ENCODE results near the gene ADAMTSL1.

The ADAMTSL1 gene

GRCh38 chr9:18452276-18452675 lies 21.7 kb upstream of the ADAMTSL1 start:
- Mint-ChIP-seq H3K36me3 (ENCODE audit: low read depth) (no peaks in the 10 kb centered on the region), H3K4me3 (no peak overlapping the region), H3K27me3 (peaks cover 4% of the 10 kb centered on the region), H3K9me3 (no peaks in the 10 kb centered on the region), H3K27ac (no peak overlapping the region), H3K4me1 (ENCODE audit: low read depth) (no peaks in the 10 kb centered on the region)

DNA sequence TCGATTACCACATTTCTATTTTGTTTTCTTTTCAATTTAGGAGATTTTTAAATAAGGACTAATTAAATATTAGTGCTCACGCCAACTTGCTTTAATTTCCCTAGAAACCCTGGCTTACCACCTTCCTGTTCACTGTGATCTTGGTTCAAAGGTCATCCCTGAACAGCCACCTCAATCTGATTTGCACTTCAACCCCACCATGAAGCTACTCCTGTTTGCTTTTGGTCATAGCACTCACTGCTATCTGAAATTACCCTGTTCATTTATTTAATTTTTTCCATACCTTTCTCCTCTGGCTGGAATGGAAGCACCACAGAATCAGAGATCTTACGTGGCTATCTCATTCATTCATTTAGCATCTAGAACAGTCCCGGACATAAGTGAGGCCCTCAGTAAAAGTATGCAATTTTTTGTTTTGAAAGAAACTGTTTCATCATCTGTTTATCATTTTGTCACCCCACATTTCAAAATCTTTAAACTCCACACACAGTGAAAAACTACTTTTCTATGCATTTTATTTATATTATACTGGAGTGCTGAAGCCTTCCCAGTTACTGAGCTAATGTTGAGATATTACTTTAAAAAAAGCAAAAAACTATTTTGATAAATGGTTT lies 17.2 kb upstream of the ADAMTSL1 start:
- Mint-ChIP-seq H3K9me3 (no peaks in the 10 kb centered on the region), H3K4me1 (ENCODE audit: low read depth) (no peaks in the 10 kb centered on the region), H3K27me3 (peaks cover 4% of the 10 kb centered on the region), H3K4me3 (no peak overlapping the region), H3K36me3 (ENCODE audit: low read depth) (no peaks in the 10 kb centered on the region), H3K27ac (no peak overlapping the region)

DNA sequence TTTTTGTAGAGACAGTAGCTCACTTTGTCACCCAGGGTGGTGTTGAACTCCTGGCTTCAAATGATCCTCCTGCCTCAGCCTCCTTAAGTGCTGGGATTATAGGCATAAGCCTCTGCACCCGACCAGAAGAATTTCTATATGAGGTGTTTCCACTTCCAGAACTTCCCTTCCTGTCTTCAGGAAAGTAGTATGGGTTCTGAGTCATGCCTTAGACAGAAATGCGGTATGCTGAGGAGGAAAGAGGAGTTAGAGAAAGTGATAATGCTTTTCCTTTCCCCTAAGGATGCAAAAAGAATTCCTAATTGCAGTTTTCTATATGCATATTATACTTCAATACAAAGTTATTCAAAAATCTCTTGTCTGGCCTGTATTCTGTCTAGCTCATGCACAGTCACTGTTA lies 16.4 kb upstream of the ADAMTSL1 start:
- Mint-ChIP-seq H3K27me3 (peaks cover 4% of the 10 kb centered on the region), H3K27ac (no peak overlapping the region), H3K36me3 (ENCODE audit: low read depth) (no peaks in the 10 kb centered on the region), H3K4me3 (no peak overlapping the region), H3K9me3 (no peaks in the 10 kb centered on the region), H3K4me1 (ENCODE audit: low read depth) (no peaks in the 10 kb centered on the region)

- no peaks in the 10 kb centered on the region for H3K9me3 Mint-ChIP-seq
- H3K36me3 Mint-ChIP-seq (ENCODE audit: low read depth) = no peaks in the 10 kb centered on the region
- H3K4me3 Mint-ChIP-seq = no peak overlapping the region
- peaks cover 7% of the 10 kb centered on the region for H3K27me3 Mint-ChIP-seq
- no peaks in the 10 kb centered on the region for H3K4me1 Mint-ChIP-seq (ENCODE audit: low read depth)
- H3K27ac Mint-ChIP-seq = no peak overlapping the region
Observed at GRCh38 chr9:18459962-18460584, 13.9 kb upstream of the ADAMTSL1 start.

- peaks cover 7% of the 10 kb centered on the region for H3K27me3 Mint-ChIP-seq
- no peaks in the 10 kb centered on the region for H3K4me1 Mint-ChIP-seq (ENCODE audit: low read depth)
- no peaks in the 10 kb centered on the region for H3K36me3 Mint-ChIP-seq (ENCODE audit: low read depth)
- H3K27ac Mint-ChIP-seq = no peak overlapping the region
- no peak overlapping the region for H3K4me3 Mint-ChIP-seq
- H3K9me3 Mint-ChIP-seq = no peaks in the 10 kb centered on the region
Observed at GRCh38 chr9:18461496-18461895, 12.5 kb upstream of the ADAMTSL1 start.

- Mint-ChIP-seq H3K4me3 (no peak overlapping the region), H3K27me3 (peaks cover 7% of the 10 kb centered on the region), H3K9me3 (no peaks in the 10 kb centered on the region), H3K4me1 (ENCODE audit: low read depth) (no peaks in the 10 kb centered on the region), H3K27ac (no peak overlapping the region), H3K36me3 (ENCODE audit: low read depth) (no peaks in the 10 kb centered on the region)
Observed at GRCh38 chr9:18463991-18464390, 10.0 kb upstream of the ADAMTSL1 start.

DNA sequence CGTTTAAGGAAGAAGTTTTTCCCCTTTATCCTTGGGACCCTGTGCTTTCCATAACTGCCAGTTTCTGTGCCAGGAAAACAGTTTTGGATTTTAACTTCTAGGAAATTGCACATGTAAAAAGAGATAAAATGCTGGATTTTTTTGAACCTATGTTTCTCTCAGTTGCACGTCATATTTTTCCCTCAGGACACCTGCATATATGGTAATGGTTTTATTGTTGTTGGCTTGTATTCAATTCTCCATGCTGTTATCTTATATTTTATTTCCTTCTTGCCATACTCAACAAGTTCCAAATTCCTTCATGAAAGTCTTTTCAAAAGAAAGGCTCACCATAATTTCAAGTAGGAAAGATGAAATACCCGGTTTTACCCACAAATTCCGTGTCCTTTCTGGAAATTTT lies 7.9 kb upstream of the ADAMTSL1 start:
- H3K27me3 Mint-ChIP-seq = peaks cover 4% of the 10 kb centered on the region
- no peaks in the 10 kb centered on the region for H3K36me3 Mint-ChIP-seq (ENCODE audit: low read depth)
- H3K9me3 Mint-ChIP-seq = no peaks in the 10 kb centered on the region
- H3K4me3 Mint-ChIP-seq = no peak overlapping the region
- H3K27ac Mint-ChIP-seq = no peak overlapping the region
- H3K4me1 Mint-ChIP-seq (ENCODE audit: low read depth) = no peaks in the 10 kb centered on the region

- no peaks in the 10 kb centered on the region for H3K4me1 Mint-ChIP-seq (ENCODE audit: low read depth)
- no peak overlapping the region for H3K4me3 Mint-ChIP-seq
- H3K9me3 Mint-ChIP-seq = no peaks in the 10 kb centered on the region
- H3K36me3 Mint-ChIP-seq (ENCODE audit: low read depth) = no peaks in the 10 kb centered on the region
- no peak overlapping the region for H3K27ac Mint-ChIP-seq
- peaks cover 4% of the 10 kb centered on the region for H3K27me3 Mint-ChIP-seq
Observed at GRCh38 chr9:18467696-18468095, 6.3 kb upstream of the ADAMTSL1 start.

GRCh38 chr9:18472435-18472834 lies 1.5 kb upstream of the ADAMTSL1 start:
- H3K9me3 Mint-ChIP-seq = no peaks in the 10 kb centered on the region
- H3K27me3 Mint-ChIP-seq = peaks cover 24% of the 10 kb centered on the region
- no peaks in the 10 kb centered on the region for H3K4me1 Mint-ChIP-seq (ENCODE audit: low read depth)
- H3K36me3 Mint-ChIP-seq (ENCODE audit: low read depth) = no peaks in the 10 kb centered on the region
- H3K4me3 Mint-ChIP-seq = no peak overlapping the region
- H3K27ac Mint-ChIP-seq = no peak overlapping the region

DNA sequence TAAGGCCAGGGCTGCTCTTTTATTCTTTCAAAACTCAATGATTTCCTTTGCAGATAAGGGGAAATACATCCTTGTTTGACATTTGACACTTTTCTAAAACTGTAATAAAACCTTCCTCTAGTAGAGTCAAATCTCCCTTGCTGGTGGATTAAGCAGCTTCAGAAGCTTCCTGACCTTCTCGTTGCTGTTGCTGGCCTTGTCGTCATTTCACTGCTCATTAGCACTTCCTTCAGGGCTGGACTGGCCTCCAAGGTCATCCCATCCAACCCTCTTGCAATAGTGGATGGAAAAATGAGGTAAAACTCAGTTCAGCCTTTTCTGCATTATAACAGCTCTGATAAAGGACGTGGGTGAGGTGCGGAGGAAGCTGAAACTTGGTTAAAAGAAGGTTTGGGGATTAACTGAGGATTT lies 1.1 kb upstream of the ADAMTSL1 start:
- Mint-ChIP-seq H3K27ac (no peak overlapping the region), H3K9me3 (no peaks in the 10 kb centered on the region)

DNA sequence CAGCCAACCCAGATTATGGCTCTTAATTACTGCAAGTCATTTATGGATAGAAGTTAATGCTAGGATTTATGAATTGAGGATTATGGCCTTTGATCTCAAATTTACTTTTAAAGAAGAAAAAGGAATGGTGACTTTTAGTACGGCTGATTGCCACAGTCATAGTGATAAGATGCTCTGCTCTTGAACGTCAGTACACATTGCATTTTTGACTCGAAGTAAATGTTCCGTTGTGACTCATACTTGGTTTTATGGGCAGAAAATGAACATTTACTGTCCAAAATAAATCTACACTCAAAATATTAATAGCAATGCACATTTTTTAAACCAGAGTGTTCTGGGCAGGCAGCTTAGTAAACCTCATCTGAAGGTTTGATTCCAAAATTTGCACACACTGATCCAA lies 830 bp downstream of the ADAMTSL1 start:
- H3K27me3 Mint-ChIP-seq = peaks cover 27% of the 10 kb centered on the region
- no peaks in the 10 kb centered on the region for H3K36me3 Mint-ChIP-seq (ENCODE audit: low read depth)
- no peaks in the 10 kb centered on the region for H3K4me1 Mint-ChIP-seq (ENCODE audit: low read depth)
- no peak overlapping the region for H3K4me3 Mint-ChIP-seq
- no peaks in the 10 kb centered on the region for H3K9me3 Mint-ChIP-seq
- H3K27ac Mint-ChIP-seq = no peak overlapping the region

More for the DNA sequence above, 1.1 kb upstream of the ADAMTSL1 start:
- no peaks in the 10 kb centered on the region for H3K4me1 Mint-ChIP-seq (ENCODE audit: low read depth)
- H3K36me3 Mint-ChIP-seq (ENCODE audit: low read depth) = no peaks in the 10 kb centered on the region
- no peak overlapping the region for H3K4me3 Mint-ChIP-seq
- peaks cover 27% of the 10 kb centered on the region for H3K27me3 Mint-ChIP-seq

DNA sequence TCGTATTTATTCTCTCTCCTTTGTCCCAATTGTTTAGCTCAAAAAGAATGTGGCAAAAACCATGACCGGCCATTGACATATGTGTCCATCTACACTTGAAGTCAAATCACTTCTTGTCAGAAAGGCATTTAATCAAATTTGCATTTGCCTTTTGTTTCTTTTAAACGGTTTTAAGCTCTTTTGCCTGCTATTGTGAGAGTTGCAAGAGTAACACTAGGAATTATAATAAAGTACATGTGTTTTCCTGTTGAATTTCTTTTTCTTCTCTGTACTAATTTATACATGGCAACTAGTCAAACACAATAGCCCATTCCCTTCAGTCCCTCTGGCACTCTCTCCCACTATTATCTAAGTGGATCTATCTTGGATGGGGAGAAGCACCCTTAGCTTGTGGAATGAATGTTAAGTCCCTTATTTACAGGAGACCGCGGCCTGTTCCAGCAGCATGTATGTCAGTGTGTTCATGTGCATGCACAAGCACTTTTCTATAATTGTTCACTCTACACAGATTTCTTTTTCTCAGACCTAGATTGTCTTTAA lies 3.2 kb downstream of the ADAMTSL1 start:
- H3K4me3 Mint-ChIP-seq = no peak overlapping the region
- no peaks in the 10 kb centered on the region for H3K36me3 Mint-ChIP-seq (ENCODE audit: low read depth)
- H3K4me1 Mint-ChIP-seq (ENCODE audit: low read depth) = no peaks in the 10 kb centered on the region
- H3K27me3 Mint-ChIP-seq = peaks cover 31% of the 10 kb centered on the region
- no peaks in the 10 kb centered on the region for H3K9me3 Mint-ChIP-seq
- no peak overlapping the region for H3K27ac Mint-ChIP-seq

GRCh38 chr9:18477719-18478118 lies 3.8 kb downstream of the ADAMTSL1 start:
- Mint-ChIP-seq H3K27ac (no peak overlapping the region), H3K27me3 (peaks cover 31% of the 10 kb centered on the region), H3K36me3 (ENCODE audit: low read depth) (no peaks in the 10 kb centered on the region), H3K4me3 (no peak overlapping the region), H3K4me1 (ENCODE audit: low read depth) (no peaks in the 10 kb centered on the region), H3K9me3 (no peaks in the 10 kb centered on the region)

- Mint-ChIP-seq H3K9me3 (peaks cover under 1% of the 10 kb centered on the region), H3K27ac (no peak overlapping the region), H3K27me3 (peaks cover 27% of the 10 kb centered on the region), H3K4me1 (ENCODE audit: low read depth) (no peaks in the 10 kb centered on the region), H3K4me3 (no peak overlapping the region), H3K36me3 (ENCODE audit: low read depth) (no peaks in the 10 kb centered on the region)
Observed at GRCh38 chr9:18478501-18479361, 4.8 kb downstream of the ADAMTSL1 start.

GRCh38 chr9:18479405-18479804 lies 5.5 kb downstream of the ADAMTSL1 start:
- Mint-ChIP-seq H3K4me3 (no peak overlapping the region), H3K4me1 (ENCODE audit: low read depth) (no peaks in the 10 kb centered on the region), H3K9me3 (peaks cover 3% of the 10 kb centered on the region), H3K27me3 (peaks cover 26% of the 10 kb centered on the region), H3K27ac (no peak overlapping the region), H3K36me3 (ENCODE audit: low read depth) (no peaks in the 10 kb centered on the region)

All from stimulated activated naive CD8-positive, alpha-beta T cell treated with anti-CD3 and anti-CD28 coated beads, Interleukin-15, Interleukin-2, amounts not matched to agents 100 ng/mL and 50 ng/mL, for 24 hours (primary cell).